ENCODE results near the gene GOLGA3.

Gene GOLGA3

GRCh38 chr12:132728502-132728901, 100.2 kb downstream of the GOLGA3 start:
- H3K79me2 ChIP-seq (ENCODE audit: low read length) = no peaks in the 10 kb centered on the region; the same call in 1 of the 2 replicates
- H3K27me3 ChIP-seq (ENCODE audit: low read depth, low read length) = no peaks in the 10 kb centered on the region
- H3K4me1 ChIP-seq (ENCODE audit: low read length) = no peaks in the 10 kb centered on the region
- no peak overlapping the region for H3K4me2 ChIP-seq (ENCODE audit: low read length)
- no peak overlapping the region for H2AFZ ChIP-seq (ENCODE audit: low read depth, low read length)
- H3K9me3 ChIP-seq (ENCODE audit: insufficient read depth, low read length) = no peaks in the 10 kb centered on the region; the same call in 1 of the 2 replicates
- no peak overlapping the region for H3K9ac ChIP-seq (ENCODE audit: low read length)
- TF ChIP-seq CTCF (IDR thresholded peaks at IDR 0.05; ENCODE audit: low read depth, low read length) = no peak
- no peak for TF ChIP-seq EZH2phosphoT487 (IDR thresholded peaks at IDR 0.05; ENCODE audit: low read depth)
- H4K20me1 ChIP-seq (ENCODE audit: insufficient read depth, low read length) = no peaks in the 10 kb centered on the region
- H3K4me3 ChIP-seq (ENCODE audit: low read length) = no peak overlapping the region
- no peak overlapping the region for H3K27ac ChIP-seq (ENCODE audit: low read length)
- peaks cover 75% of the 10 kb centered on the region for H3K36me3 ChIP-seq (replicated peaks; ENCODE audit: low read depth, low read length)

GRCh38 chr12:132727091-132727794, 101.4 kb downstream of the GOLGA3 start:
- no peak overlapping the region for H3K4me2 ChIP-seq (ENCODE audit: low read length)
- no peaks in the 10 kb centered on the region; the same call in 1 of the 2 replicates for H3K9me3 ChIP-seq (ENCODE audit: insufficient read depth, low read length)
- no peak overlapping the region for H2AFZ ChIP-seq (ENCODE audit: low read depth, low read length)
- no peak overlapping the region for H3K9ac ChIP-seq (ENCODE audit: low read length)
- peaks cover 84% of the 10 kb centered on the region for H3K36me3 ChIP-seq (replicated peaks; ENCODE audit: low read depth, low read length)
- no peaks in the 10 kb centered on the region for H4K20me1 ChIP-seq (ENCODE audit: insufficient read depth, low read length)
- no peaks in the 10 kb centered on the region for H3K4me1 ChIP-seq (ENCODE audit: low read length)
- no peak overlapping the region for H3K4me3 ChIP-seq (ENCODE audit: low read length)
- TF ChIP-seq EZH2phosphoT487 (IDR thresholded peaks at IDR 0.05; ENCODE audit: low read depth) = no peak
- no peak for TF ChIP-seq CTCF (IDR thresholded peaks at IDR 0.05; ENCODE audit: low read depth, low read length)
- no peaks in the 10 kb centered on the region for H3K27me3 ChIP-seq (ENCODE audit: low read depth, low read length)
- no peaks in the 10 kb centered on the region; the same call in 1 of the 2 replicates for H3K79me2 ChIP-seq (ENCODE audit: low read length)
- no peak overlapping the region for H3K27ac ChIP-seq (ENCODE audit: low read length)

- Histone ChIP-seq H3K27ac (ENCODE audit: low read length) (no peak overlapping the region), H4K20me1 (ENCODE audit: insufficient read depth, low read length) (no peaks in the 10 kb centered on the region), H3K4me2 (ENCODE audit: low read length) (no peak overlapping the region), H3K9ac (ENCODE audit: low read length) (no peak overlapping the region), H3K36me3 (replicated peaks; ENCODE audit: low read depth, low read length) (peaks cover 84% of the 10 kb centered on the region), H3K4me3 (ENCODE audit: low read length) (no peak overlapping the region), H3K79me2 (ENCODE audit: low read length) (no peaks in the 10 kb centered on the region; the same call in 1 of the 2 replicates), H3K4me1 (ENCODE audit: low read length) (no peaks in the 10 kb centered on the region), H3K9me3 (ENCODE audit: insufficient read depth, low read length) (no peaks in the 10 kb centered on the region; the same call in 1 of the 2 replicates), H2AFZ (ENCODE audit: low read depth, low read length) (no peak overlapping the region), H3K27me3 (ENCODE audit: low read depth, low read length) (no peaks in the 10 kb centered on the region)
- TF ChIP-seq EZH2phosphoT487 (IDR thresholded peaks at IDR 0.05; ENCODE audit: low read depth) (no peak), CTCF (IDR thresholded peaks at IDR 0.05; ENCODE audit: low read depth, low read length) (no peak)
Observed at GRCh38 chr12:132726386-132726785, 102.3 kb downstream of the GOLGA3 start.

GRCh38 chr12:132724506-132725241, 104.0 kb downstream of the GOLGA3 start:
- Histone ChIP-seq H3K9ac (ENCODE audit: low read length) (no peak overlapping the region), H2AFZ (ENCODE audit: low read depth, low read length) (no peak overlapping the region), H4K20me1 (ENCODE audit: insufficient read depth, low read length) (no peaks in the 10 kb centered on the region), H3K9me3 (ENCODE audit: insufficient read depth, low read length) (no peaks in the 10 kb centered on the region; the same call in 1 of the 2 replicates), H3K79me2 (ENCODE audit: low read length) (no peaks in the 10 kb centered on the region; the same call in 1 of the 2 replicates), H3K4me2 (ENCODE audit: low read length) (no peak overlapping the region), H3K36me3 (replicated peaks; ENCODE audit: low read depth, low read length) (peaks cover 80% of the 10 kb centered on the region), H3K27ac (ENCODE audit: low read length) (no peak overlapping the region), H3K4me1 (ENCODE audit: low read length) (no peaks in the 10 kb centered on the region), H3K27me3 (ENCODE audit: low read depth, low read length) (no peaks in the 10 kb centered on the region), H3K4me3 (ENCODE audit: low read length) (no peak overlapping the region)
- no peak for TF ChIP-seq CTCF (IDR thresholded peaks at IDR 0.05; ENCODE audit: low read depth, low read length)
- TF ChIP-seq EZH2phosphoT487 (IDR thresholded peaks at IDR 0.05; ENCODE audit: low read depth) = no peak

Data from OCI-LY3 (cell line).